AG04450 (cell line): ENCODE measurements around the gene DTX3. TPM values are rescaled to one million over a fixed set of nuclear protein-coding genes. Genes with fewer than 3 reads are reported as not detected.

Experiments
- CTCF ChIA-PET: fragments of 300-600, 350-600 bp; formaldehyde crosslinking; extraction: SDS; loops from one replicate; lab custom pipeline; 2022; ENCODE audit warnings: antibody characterized with exemption, inconsistent platforms; lab: Charles Lee
- POLR2A ChIA-PET: fragments of 350-600 bp; formaldehyde crosslinking; extraction: SDS; loops from one replicate; lab custom pipeline; 2021; ENCODE audit warnings: antibody characterized with exemption, inconsistent platforms; lab: Yijun Ruan, JAX
- DNase-seq: peaks from one replicate; pipeline ENCODE4 v3.0.0-alpha.2; 2011; ENCODE audit warnings: low read depth, low spot score
- H3K27ac ChIP-seq: one replicate; pipeline ENCODE4 v1.5.1; 2012; ENCODE audit warnings: low read depth, low read length, control low read depth
- H3K27me3 ChIP-seq: one replicate; pipeline ENCODE4 v1.6.0; 2012; ENCODE audit warnings: low read length; ENCODE audit not compliant: control insufficient read depth, insufficient read depth
- H3K4me3 ChIP-seq: 2 replicates; pipeline ENCODE4 v1.5.1; 2011; ENCODE audit warnings: mild to moderate bottlenecking, low read depth, low read length, control low read depth
- H3K9me3 ChIP-seq: 2 replicates; pipeline ENCODE4 v1.5.1; 2012; ENCODE audit warnings: low read length; ENCODE audit not compliant: control insufficient read depth, insufficient read depth
- polyA plus RNA-seq: library from polyadenylated mRNA; depleted of rRNA; stranded (reverse); fragments of >200 nt; gene quantifications from 2 replicates; pipeline ENCODE4 v1.2.3, GENCODE V29; 2011
- TF ChIP-seq, protein P1 (sequence below): IDR thresholded peaks from 2 replicates; pipeline ENCODE4 v1.5.1; 2011; ENCODE audit warnings: low read depth, low read length, control low read depth, inconsistent platforms

Gene DTX3
- polyA plus RNA-seq, 1 experiment = 24.8 TPM

DNA sequence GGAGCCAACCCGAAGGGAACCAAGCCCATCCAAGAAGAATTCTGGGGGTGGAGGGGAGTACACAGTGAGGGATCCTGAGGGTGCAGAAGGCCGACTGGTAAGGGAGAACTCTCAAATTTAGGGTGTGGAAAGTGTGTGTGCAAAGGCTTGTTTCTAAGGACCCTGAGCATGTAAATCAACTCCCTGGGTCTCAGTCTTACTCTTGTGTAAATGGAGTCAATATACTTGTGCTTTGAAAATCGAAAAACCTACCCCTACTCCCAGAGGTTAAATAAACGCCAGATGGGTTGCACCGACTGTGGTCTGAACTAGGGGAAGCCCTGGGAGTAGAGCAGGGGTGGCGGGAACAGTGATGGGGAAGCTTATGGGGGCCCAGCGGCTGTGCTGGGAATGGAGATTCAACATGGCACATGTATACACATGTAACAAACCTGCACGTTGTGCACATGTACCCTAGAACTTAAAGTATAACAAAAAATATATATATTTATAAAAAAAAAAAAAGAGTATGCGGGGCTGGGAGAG is 22.4 kb downstream of the DTX3 start:
- Histone ChIP-seq H3K4me3 (no peak overlapping the region), H3K9me3 (peaks cover 4% of the 10 kb centered on the region; the same call in 1 of the 2 replicates), H3K27me3 (peaks cover 61% of the 10 kb centered on the region), H3K27ac (no peak overlapping the region)
- DNase-seq = no peak
- ChIA-PET CTCF (no interaction called here), POLR2A (no interaction called here)
- TF ChIP-seq, protein P1, sequence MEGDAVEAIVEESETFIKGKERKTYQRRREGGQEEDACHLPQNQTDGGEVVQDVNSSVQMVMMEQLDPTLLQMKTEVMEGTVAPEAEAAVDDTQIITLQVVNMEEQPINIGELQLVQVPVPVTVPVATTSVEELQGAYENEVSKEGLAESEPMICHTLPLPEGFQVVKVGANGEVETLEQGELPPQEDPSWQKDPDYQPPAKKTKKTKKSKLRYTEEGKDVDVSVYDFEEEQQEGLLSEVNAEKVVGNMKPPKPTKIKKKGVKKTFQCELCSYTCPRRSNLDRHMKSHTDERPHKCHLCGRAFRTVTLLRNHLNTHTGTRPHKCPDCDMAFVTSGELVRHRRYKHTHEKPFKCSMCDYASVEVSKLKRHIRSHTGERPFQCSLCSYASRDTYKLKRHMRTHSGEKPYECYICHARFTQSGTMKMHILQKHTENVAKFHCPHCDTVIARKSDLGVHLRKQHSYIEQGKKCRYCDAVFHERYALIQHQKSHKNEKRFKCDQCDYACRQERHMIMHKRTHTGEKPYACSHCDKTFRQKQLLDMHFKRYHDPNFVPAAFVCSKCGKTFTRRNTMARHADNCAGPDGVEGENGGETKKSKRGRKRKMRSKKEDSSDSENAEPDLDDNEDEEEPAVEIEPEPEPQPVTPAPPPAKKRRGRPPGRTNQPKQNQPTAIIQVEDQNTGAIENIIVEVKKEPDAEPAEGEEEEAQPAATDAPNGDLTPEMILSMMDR = no peak

- TF ChIP-seq, protein P1 = no peak
- POLR2A ChIA-PET = no interaction called here
- H3K27me3 ChIP-seq = peaks cover 67% of the 10 kb centered on the region
- peaks cover 4% of the 10 kb centered on the region; the same call in 1 of the 2 replicates for H3K9me3 ChIP-seq
- no peak overlapping the region for H3K4me3 ChIP-seq
- CTCF ChIA-PET = interaction anchor here (1.0 kb wide), 1 partner anchor 44 kb away, joined by 4 read pairs; no protein-coding TSS in a partner anchor
- no peak overlapping the region for H3K27ac ChIP-seq
- no peak for DNase-seq
These were observed 23.1 kb downstream of the DTX3 start for GRCh38 chr12:57627501-57628279.

DNA sequence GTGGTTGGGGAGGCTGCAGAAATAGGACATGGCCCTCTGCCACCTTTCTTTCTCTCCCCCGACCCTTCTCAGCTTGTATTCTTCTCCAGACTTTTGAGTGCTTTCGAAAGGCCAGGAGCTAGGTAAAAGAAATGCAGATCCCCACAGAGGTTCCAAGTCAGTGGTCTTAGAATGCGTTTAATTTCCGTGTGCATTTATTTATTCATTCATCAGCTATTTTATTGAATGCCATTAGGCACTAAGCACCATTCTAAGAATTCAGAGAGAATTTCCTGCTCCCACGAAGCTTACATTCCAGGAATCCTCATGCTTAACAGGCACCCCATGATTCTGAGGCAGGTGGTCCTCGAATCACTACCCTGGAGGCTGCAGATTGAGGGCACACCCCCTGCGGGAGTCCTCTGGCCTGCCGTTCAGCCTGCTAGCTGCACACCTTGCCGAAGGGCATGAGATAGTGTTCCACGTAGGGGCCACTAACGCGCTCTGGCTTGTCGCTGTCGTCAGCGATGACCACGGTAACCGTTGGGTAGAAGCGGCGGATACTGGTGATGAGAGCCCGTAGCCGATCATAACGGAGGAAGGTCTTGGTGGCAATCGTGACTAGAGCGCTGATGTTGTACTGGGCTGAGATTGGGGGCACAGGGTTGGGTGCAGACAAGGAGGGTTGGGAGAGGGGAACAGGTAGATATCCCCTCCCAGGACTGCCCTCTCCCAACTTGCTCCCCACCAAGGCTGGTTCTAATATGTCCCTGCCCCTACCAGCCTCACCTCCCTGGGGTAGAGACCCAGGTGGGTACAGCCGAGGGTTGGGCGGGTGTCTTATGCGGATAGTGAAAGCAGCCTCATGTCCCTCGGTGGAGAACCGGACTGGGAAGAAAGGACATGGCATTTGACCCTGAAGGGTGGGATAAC is 23.9 kb downstream of the DTX3 start:
- TF ChIP-seq, protein P1 = no peak
- Histone ChIP-seq H3K27me3 (peaks cover 61% of the 10 kb centered on the region), H3K27ac (no peak overlapping the region), H3K9me3 (peaks cover 4% of the 10 kb centered on the region; the same call in 1 of the 2 replicates), H3K4me3 (no peak overlapping the region)
- CTCF ChIA-PET = interaction anchor here (1.0 kb wide), 1 partner anchor 45 kb away, joined by 4 read pairs; no protein-coding TSS in a partner anchor
- POLR2A ChIA-PET = no interaction called here
- DNase-seq = no peak

GRCh38 chr12:57629897-57630471 is 25.4 kb downstream of the DTX3 start:
- no peak for DNase-seq
- peaks cover 4% of the 10 kb centered on the region; the same call in 1 of the 2 replicates for H3K9me3 ChIP-seq
- H3K27ac ChIP-seq = no peak overlapping the region
- ChIA-PET POLR2A (interaction anchor here (1.0 kb wide), 1 partner anchor 9 kb away, joined by 3 read pairs; no protein-coding TSS in a partner anchor), CTCF (interaction anchor here (1.1 to 1.7 kb wide), 2 partner anchors 10 to 46 kb away, joined by 3 to 4 read pairs; no protein-coding TSS in a partner anchor)
- peaks cover 57% of the 10 kb centered on the region for H3K27me3 ChIP-seq
- TF ChIP-seq, protein P1 = no peak
- no peak overlapping the region for H3K4me3 ChIP-seq
